Cardiac muscle cell (in vitro differentiated cells and primary cell): ENCODE data around the gene NR1D1. TPM values are rescaled to one million over a fixed set of nuclear protein-coding genes. Genes with fewer than 3 reads are reported as not detected.
A peak's percentile ranks its signal among the peaks of the same experiment; 100 is the strongest.

Experiments
- DNase-seq, 2 donors: peaks; one replicate each; pipeline versions ENCODE4 v3.0.0 to v3.0.0-alpha.2; 2010 to 2017; ENCODE audit warnings: low read depth in 1 of 2, low spot score in 1 of 2
- H3K27ac ChIP-seq: fragments of 200-600 bp; sonication (generic); 2 replicates; pipeline ENCODE4 v1.5.1; 2016
- H3K27me3 ChIP-seq: fragments of 200-600 bp; sonication (generic); 2 replicates; pipeline ENCODE4 v1.6.0; 2016; ENCODE audit warnings: control low read depth
- H3K36me3 ChIP-seq: fragments of 200-600 bp; sonication (generic); 2 replicates; pipeline ENCODE4 v1.5.1; 2016; ENCODE audit warnings: control low read depth
- H3K4me1 ChIP-seq: fragments of 200-600 bp; sonication (generic); 2 replicates; pipeline ENCODE4 v1.8.1; 2017; ENCODE audit warnings: low read depth, mild to moderate bottlenecking, mixed run types
- H3K4me3 ChIP-seq: fragments of 200-600 bp; sonication (generic); 2 replicates; pipeline ENCODE4 v1.5.1; 2016; ENCODE audit warnings: mild to moderate bottlenecking
- H3K9me3 ChIP-seq: fragments of 200-600 bp; sonication (generic); 2 replicates; pipeline ENCODE4 v1.5.1; 2017; ENCODE audit warnings: low read depth, mild to moderate bottlenecking, control low read depth
- CTCF ChIP-seq: IDR thresholded peaks from 2 replicates; pipeline ENCODE4 v1.5.1; 2012; ENCODE audit warnings: low read depth, mild to moderate bottlenecking, low read length
- polyA plus RNA-seq: library from polyadenylated mRNA; unstranded; fragments of >200 nt; fragmentation: Nextera tagmentation; extraction: Ambion mirVana; gene quantifications from 2 replicates; pipeline ENCODE4 v1.2.1, GENCODE V29; 2016
- total RNA-seq: library from RNA; depleted of rRNA; stranded (reverse); fragments of >200 nt; gene quantifications from 2 replicates; pipeline ENCODE4 v1.2.3, GENCODE V29; 2016

The NR1D1 gene
- total and polyA plus RNA-seq, 2 experiments from 2014 or later: 1.7 to 3.7 TPM

DNA sequence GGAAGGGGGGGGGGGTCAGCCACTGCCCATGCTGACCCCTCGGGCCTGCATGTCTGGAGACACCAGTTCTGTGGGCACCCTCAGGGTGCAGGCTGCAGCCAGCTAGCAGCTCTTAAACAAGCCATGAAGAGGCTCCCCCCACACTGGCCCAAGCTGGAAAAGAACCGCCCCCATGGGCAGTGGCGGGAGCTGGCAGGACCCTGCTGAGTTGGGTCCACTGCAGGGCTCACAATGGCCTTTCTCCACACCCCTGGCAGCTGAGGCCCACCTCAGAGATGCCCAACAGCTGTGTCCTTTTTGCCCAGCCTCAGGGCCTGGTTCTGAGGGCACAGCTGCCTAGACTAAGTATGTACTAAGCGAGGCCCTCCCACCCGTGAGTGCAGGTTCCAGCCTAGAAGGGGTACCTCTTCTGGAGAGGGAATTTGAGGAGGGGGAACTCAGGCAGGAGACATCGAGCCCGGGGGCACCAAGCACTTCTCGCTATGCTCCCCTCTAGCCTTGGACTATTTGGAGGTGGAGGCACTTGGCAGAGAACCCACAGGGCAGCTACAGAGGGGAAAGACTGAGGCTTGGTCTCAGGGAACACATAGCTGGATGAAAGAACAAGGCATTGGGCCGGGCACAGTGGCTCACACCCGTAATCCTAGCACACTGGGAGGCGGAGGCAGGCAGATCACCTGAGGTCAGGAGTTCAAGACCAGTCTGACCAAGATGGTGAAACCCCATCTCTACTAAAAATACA is 34.4 kb downstream of the NR1D1 start:
- H3K27me3 ChIP-seq: no peaks in the 10 kb centered on the region
- peak overlapping the region; percentile 93 for H3K4me3 ChIP-seq
- peak overlapping the region; percentile 84 for H3K27ac ChIP-seq
- H3K4me1 ChIP-seq: peaks cover 59% of the 10 kb centered on the region
- no peaks in the 10 kb centered on the region for H3K36me3 ChIP-seq
- no peak for TF ChIP-seq CTCF
- no peak for DNase-seq
- no peaks in the 10 kb centered on the region for H3K9me3 ChIP-seq

GRCh38 chr17:40064971-40065768 is 35.2 kb downstream of the NR1D1 start:
- peak overlapping the region; percentile 93 for H3K4me3 ChIP-seq
- peaks cover 51% of the 10 kb centered on the region for H3K4me1 ChIP-seq
- peak overlapping the region; percentile 84 for H3K27ac ChIP-seq

GRCh38 chr17:40063901-40064531 is 36.4 kb downstream of the NR1D1 start:
- DNase-seq: no peak
- Histone ChIP-seq H3K9me3 (no peaks in the 10 kb centered on the region), H3K27me3 (no peaks in the 10 kb centered on the region), H3K4me1 (peaks cover 40% of the 10 kb centered on the region), H3K27ac (peak overlapping the region; percentile 84), H3K36me3 (no peaks in the 10 kb centered on the region), H3K4me3 (peak overlapping the region; percentile 93)
- TF ChIP-seq CTCF: no peak

More at GRCh38 chr17:40064971-40065768, 35.2 kb downstream of the NR1D1 start:
- no peak for TF ChIP-seq CTCF
- H3K36me3 ChIP-seq: no peaks in the 10 kb centered on the region
- no peaks in the 10 kb centered on the region for H3K27me3 ChIP-seq
- H3K9me3 ChIP-seq: no peaks in the 10 kb centered on the region
- DNase-seq: peak; percentile 47 to 55

DNA sequence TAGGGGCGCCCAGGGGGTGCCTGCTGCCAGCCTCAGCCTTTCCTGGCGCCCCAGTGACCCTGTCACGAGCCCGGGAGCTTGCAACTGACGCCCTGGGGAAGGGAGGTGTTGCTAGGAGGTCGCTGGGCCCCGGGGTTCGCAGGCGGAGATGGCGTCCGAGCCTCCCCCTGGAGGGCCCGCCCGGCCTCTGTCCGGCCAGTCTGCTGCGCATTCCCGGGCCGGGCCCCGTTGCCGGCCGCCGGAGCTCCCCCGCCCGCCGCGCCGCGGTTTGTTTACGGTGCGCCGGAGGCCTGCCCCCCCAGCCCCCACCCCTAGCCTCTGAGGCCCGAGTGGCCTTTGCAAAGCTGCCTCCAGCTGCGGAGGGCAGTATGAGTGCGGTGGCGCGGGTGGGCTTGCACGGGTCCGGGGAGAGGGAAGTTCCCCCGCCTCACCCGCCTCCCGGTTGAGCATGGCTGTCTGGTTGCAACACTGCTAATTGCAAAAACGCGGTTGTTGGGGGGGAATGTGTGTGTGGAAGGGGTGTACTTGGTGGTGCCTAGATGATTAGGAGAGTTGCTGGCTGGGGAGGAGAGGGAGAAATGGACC is 37.1 kb downstream of the NR1D1 start:
- peak; percentile 55 to 72 for DNase-seq
- H3K9me3 ChIP-seq: no peaks in the 10 kb centered on the region
- no peaks in the 10 kb centered on the region for H3K27me3 ChIP-seq
- peaks cover 34% of the 10 kb centered on the region for H3K4me1 ChIP-seq
- peak overlapping the region; percentile 93 for H3K4me3 ChIP-seq
- no peaks in the 10 kb centered on the region for H3K36me3 ChIP-seq
- no peak for TF ChIP-seq CTCF
- H3K27ac ChIP-seq: peak overlapping the region; percentile 84
